Measurements from ENCODE around the gene NCAPH2.
"Not testable (repeated sequence)": the region's sequence is repeated elsewhere in the genome, so short reads cannot be mapped to it uniquely, and the experiment has no call there.

The NCAPH2 gene

DNA sequence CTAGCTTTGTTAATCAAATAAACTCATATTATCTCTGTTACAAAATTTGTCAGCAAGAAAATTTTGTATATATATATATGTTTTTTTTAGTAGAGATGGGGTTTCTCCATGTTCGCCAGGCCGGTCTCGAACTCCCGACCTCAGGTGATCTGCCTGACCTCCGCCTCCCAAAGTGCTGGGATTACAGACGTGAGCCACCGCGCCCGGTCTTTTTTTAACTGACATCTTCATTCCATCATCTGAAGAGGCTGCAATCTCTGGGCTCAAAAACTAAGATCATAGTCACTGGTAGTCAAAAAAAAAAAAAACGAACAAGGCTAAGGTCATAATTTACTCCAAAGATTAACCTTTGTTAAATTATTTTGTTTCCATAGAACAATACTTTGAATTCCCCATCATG is 32.4 kb downstream of the NCAPH2 start:
- ATAC-seq: no peak
- TF ChIP-seq SNAI2 (CRISPR knock-in tag; IDR thresholded peaks at IDR 0.05) (no peak), OSR1 (CRISPR knock-in tag; IDR thresholded peaks at IDR 0.05) (no peak), ZNF565 (CRISPR knock-in tag; conservative IDR thresholded peaks at IDR 0.05; ENCODE audit: low read depth) (no peak), CSRNP3 (CRISPR knock-in tag; IDR thresholded peaks at IDR 0.05) (no peak), ZFP30 (CRISPR knock-in tag; IDR thresholded peaks at IDR 0.05) (no peak), PPARA (CRISPR knock-in tag; IDR thresholded peaks at IDR 0.05; ENCODE audit: borderline replicate concordance) (no peak), TOX (CRISPR knock-in tag; IDR thresholded peaks at IDR 0.05; ENCODE audit: borderline replicate concordance) (no peak), ISL1 (CRISPR knock-in tag; IDR thresholded peaks at IDR 0.05) (no peak), TSHZ2 (CRISPR knock-in tag; IDR thresholded peaks at IDR 0.05) (no peak), ZFP3 (CRISPR knock-in tag; IDR thresholded peaks at IDR 0.05) (no peak), ZC3H10 (CRISPR knock-in tag; IDR thresholded peaks at IDR 0.05) (no peak), POU6F1 (CRISPR knock-in tag; IDR thresholded peaks at IDR 0.05; ENCODE audit: borderline replicate concordance, low read depth) (no peak), TCF4 (CRISPR knock-in tag; IDR thresholded peaks at IDR 0.05; ENCODE audit: borderline replicate concordance) (no peak), BACH2 (CRISPR knock-in tag; IDR thresholded peaks at IDR 0.05; ENCODE audit: borderline replicate concordance) (no peak), ZNF70 (CRISPR knock-in tag; IDR thresholded peaks at IDR 0.05) (no peak), CSDC2 (CRISPR knock-in tag; IDR thresholded peaks at IDR 0.05) (no peak), ZNF8 (CRISPR knock-in tag; IDR thresholded peaks at IDR 0.05) (no peak)
- TF ChIP-seq, protein P1, sequence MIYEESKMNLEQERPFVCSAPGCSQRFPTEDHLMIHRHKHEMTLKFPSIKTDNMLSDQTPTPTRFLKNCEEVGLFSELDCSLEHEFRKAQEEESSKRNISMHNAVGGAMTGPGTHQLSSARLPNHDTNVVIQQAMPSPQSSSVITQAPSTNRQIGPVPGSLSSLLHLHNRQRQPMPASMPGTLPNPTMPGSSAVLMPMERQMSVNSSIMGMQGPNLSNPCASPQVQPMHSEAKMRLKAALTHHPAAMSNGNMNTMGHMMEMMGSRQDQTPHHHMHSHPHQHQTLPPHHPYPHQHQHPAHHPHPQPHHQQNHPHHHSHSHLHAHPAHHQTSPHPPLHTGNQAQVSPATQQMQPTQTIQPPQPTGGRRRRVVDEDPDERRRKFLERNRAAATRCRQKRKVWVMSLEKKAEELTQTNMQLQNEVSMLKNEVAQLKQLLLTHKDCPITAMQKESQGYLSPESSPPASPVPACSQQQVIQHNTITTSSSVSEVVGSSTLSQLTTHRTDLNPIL (CRISPR knock-in tag; IDR thresholded peaks at IDR 0.05; ENCODE audit: low read depth): no peak

DNA sequence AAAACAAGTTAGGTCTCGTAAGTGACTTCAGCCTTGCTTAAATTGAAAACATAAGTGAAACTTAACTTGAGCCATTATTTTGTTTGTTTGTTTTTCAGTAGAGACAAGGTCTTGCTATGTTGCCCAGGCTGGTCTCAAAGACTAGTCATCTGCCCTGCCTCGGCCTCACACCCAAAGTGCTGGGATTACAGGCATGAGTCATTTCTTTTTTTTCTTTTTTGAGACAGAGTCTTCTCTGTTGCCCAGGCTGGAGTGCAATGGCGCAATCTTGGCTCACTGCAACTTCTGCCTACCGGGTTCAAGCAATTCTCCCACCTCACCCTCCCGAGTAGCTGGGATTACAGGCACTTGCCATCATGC is 33.6 kb downstream of the NCAPH2 start:
- ATAC-seq: not testable (repeated sequence)

DNA sequence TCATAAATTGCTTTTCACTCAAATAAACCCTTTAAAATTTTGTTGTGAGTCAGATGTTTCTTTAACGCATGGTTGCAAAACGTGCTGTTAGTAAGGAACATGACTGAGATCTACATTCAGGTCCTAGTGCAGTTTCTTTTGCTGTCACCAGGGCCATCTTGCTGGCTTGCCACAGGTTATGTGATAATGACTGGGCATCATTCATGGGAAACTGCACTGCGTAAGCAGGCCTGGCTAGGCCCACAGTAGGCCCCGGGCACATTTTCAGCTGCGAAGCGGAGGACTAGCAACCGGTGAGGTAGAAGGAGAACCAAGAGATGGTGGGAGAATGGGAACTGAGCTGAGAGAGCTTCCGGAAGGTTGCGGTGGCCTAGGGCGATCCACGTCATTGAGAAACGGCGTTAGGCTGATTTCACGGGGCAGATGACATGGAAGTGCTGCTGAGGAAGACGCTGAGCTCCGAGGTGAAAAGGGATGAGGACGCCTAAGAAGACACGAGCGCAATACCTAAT is 34.4 kb downstream of the NCAPH2 start:
- no peak for ATAC-seq
- TF ChIP-seq PATZ1 (CRISPR knock-in tag; IDR thresholded peaks at IDR 0.05; ENCODE audit: borderline replicate concordance) (no peak), SNAI2 (CRISPR knock-in tag; IDR thresholded peaks at IDR 0.05) (no peak), ZNF565 (CRISPR knock-in tag; conservative IDR thresholded peaks at IDR 0.05; ENCODE audit: low read depth) (no peak), ISL1 (CRISPR knock-in tag; IDR thresholded peaks at IDR 0.05) (no peak), ARNTL (CRISPR knock-in tag; IDR thresholded peaks at IDR 0.05; ENCODE audit: borderline replicate concordance, low read depth) (no peak)

Measured in SK-N-SH treated with all-trans-retinoic acid at 6 μM for 48 hours (cell line).